Uterus (tissue), 4 donors: Measurements from ENCODE around the gene GYS1. TPM values are rescaled to one million over a fixed set of nuclear protein-coding genes. Genes with fewer than 3 reads are reported as not detected.

ENCODE experiments used
- DNase-seq, 2 donors: peaks; one replicate each; pipeline ENCODE4 v3.0.0-alpha.2; 2019 to 2020
- H3K27ac ChIP-seq, 2 donors: fragments of 200-600 bp; sonication (generic); 1 replicate in 1 of 2; 2 replicates in 1 of 2; pipeline ENCODE4 v1.5.1; 2016 to 2018
- H3K27me3 ChIP-seq, 2 donors: fragments of 200-600 bp; sonication (generic); one replicate each; pipeline ENCODE4 v1.5.1; 2018 to 2019; ENCODE audit warnings: control low read depth in 1 of 2
- H3K36me3 ChIP-seq, 2 donors: fragments of 200-600 bp; sonication (generic); one replicate each; pipeline ENCODE4 v1.5.1; 2019; ENCODE audit warnings: control low read depth in 1 of 2
- H3K4me1 ChIP-seq, 2 donors: fragments of 200-600 bp; sonication (generic); one replicate each; pipeline ENCODE4 v1.5.1; 2018 to 2019; ENCODE audit warnings: control low read depth in 1 of 2
- H3K4me3 ChIP-seq, 2 donors: fragments of 200-600 bp; sonication (generic); 1 replicate in 1 of 2; 2 replicates in 1 of 2; pipeline ENCODE4 v1.5.1; 2018 to 2019; ENCODE audit warnings: mild to moderate bottlenecking in 1 of 2
- H3K9me3 ChIP-seq, 2 donors: fragments of 200-600 bp; sonication (generic); one replicate each; pipeline ENCODE4 v1.5.1; 2019; ENCODE audit warnings: control low read depth in 1 of 2
- POLR2A ChIP-seq, 2 donors: fragments of 450-650 bp; IDR thresholded peaks; one replicate each; pipeline ENCODE4 v1.6.1; 2016; ENCODE audit warnings: antibody characterized with exemption in 2 of 2, mild to moderate bottlenecking in 1 of 2, moderate library complexity in 1 of 2
- intact Hi-C: fragments of 100-400 bp; cut with DNase I; formaldehyde crosslinking; loops from one replicate; pipeline ENCODE4 v1.15.1; 2023; ENCODE audit warnings: low total_unique reads
- total RNA-seq, 4 donors: library from RNA; depleted of rRNA in 3 of 4; stranded (reverse); fragments of >200 nt in 3 of 4; gene quantifications; one replicate each; pipeline versions ENCODE4 v1.1.0 to v1.2.4, GENCODE V29; 2014 to 2023
- TF ChIP-seq, protein P1 (sequence below), 4 experiments: fragments of 200-600 bp in 2 of 4; fragments of 450-650 bp in 2 of 4; sonication (generic) in 2 of 4; IDR thresholded peaks; one replicate each; pipeline ENCODE4 v1.5.1; 2016 to 2019; ENCODE audit warnings: antibody characterized with exemption in 4 of 4, mild to moderate bottlenecking in 2 of 4, moderate library complexity in 1 of 4
- donor health status: DM: yes; HTN: yes; CAD: no.

Gene GYS1
- total RNA-seq, 4 donors from 2014 or later, result 4.9 to 39.8 (median 16.6) TPM

DNA sequence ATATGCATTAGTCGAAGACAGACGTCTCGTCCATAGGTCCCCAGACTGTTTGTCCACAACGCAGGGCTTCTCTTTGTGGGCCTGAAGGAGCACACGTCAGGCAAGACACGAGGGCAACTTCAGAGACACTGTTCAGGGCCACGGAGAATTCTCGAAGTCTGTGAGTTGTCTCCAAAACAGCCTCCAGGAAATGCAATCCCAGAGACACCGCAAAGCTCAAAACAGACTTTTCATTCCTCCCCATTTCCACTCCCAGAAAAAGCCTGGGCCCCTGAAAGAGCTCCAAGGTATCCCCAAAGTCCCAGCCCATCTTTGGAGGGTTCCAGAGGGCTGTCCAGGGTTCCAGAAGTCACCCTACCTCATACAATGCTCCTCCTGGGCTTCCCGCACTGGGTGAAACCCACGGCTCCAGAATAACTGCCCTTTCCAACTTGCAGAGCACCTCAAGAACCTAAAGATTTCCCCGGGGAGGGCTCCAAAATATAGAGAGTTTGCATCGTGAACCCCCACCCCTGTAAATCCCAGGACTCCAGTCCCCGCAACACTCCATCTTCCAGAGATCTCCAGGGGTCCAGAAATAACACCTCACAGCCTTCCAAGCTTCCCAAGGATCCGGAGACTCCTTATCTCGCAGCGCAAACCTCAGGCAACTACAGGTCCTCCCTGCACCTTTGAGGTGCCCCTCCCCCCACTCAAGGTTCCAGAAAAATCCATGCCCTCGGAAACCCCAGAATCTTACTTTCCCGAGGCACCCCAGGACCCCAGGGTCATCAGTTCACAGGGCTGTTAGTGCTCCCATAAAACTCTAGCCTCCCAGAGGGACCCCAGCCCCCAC is 28.7 kb downstream of the GYS1 start:
- Histone ChIP-seq H3K4me1 (peaks cover 0 to 23% of the 10 kb centered on the region in 2 donors), H3K27ac (peak overlapping the region; percentile 97 to 99), H3K36me3 (no peaks in the 10 kb centered on the region), H3K9me3 (no peaks in the 10 kb centered on the region), H3K4me3 (peak overlapping the region; percentile 77 to 81), H3K27me3 (no peaks in the 10 kb centered on the region)
- no peak for TF ChIP-seq POLR2A (IDR thresholded peaks at IDR 0.05)
- TF ChIP-seq, protein P1, sequence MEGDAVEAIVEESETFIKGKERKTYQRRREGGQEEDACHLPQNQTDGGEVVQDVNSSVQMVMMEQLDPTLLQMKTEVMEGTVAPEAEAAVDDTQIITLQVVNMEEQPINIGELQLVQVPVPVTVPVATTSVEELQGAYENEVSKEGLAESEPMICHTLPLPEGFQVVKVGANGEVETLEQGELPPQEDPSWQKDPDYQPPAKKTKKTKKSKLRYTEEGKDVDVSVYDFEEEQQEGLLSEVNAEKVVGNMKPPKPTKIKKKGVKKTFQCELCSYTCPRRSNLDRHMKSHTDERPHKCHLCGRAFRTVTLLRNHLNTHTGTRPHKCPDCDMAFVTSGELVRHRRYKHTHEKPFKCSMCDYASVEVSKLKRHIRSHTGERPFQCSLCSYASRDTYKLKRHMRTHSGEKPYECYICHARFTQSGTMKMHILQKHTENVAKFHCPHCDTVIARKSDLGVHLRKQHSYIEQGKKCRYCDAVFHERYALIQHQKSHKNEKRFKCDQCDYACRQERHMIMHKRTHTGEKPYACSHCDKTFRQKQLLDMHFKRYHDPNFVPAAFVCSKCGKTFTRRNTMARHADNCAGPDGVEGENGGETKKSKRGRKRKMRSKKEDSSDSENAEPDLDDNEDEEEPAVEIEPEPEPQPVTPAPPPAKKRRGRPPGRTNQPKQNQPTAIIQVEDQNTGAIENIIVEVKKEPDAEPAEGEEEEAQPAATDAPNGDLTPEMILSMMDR (IDR thresholded peaks at IDR 0.05), result no peak
- intact Hi-C loops, result loop anchor here (10.0 kb wide), 1 partner anchor 70 kb away; the partner anchor contains the start of gene TULP2
- DNase-seq, result no peak

DNA sequence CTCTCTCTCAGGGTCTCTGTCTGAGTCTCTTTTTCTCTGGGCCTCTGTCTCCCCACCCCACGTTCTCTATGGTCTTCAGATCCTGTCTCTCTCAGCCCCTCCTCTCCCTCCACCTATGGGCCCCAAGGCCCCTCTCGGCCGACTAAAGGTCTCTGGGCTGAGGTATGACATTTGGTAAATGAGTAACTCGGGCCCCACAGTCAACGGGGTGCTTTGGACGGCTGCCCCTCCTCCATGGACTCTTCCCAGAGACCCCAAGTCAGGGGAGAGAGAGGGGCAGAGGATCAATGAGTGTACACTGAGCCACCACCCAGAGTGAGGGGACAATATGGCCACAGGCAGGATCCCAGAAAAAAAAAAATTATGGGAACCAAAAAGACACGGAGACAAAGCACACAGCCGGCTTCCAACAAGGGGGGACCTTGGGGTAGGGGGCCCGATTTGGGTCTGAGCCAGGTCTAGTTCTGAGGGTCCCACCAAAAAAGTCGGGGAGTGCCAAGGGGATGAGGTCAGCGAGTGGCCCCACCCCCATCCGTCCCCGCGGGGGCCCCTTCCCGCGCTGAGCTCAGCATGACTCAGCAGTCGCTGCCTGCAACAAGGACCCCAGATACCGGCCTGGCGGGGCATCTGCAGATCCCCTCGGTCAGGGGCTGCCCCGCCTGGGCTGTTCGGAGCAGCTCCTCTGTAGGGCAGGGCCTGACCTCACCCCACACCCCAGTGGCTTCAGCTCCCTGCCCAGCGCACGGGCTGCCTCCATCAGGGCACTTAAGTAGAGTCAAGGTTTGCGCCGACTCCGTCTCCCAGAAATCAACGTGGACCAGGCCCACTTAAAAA is 29.5 kb downstream of the GYS1 start:
- H3K4me1 ChIP-seq, result peaks cover 0 to 23% of the 10 kb centered on the region in 2 donors

DNA sequence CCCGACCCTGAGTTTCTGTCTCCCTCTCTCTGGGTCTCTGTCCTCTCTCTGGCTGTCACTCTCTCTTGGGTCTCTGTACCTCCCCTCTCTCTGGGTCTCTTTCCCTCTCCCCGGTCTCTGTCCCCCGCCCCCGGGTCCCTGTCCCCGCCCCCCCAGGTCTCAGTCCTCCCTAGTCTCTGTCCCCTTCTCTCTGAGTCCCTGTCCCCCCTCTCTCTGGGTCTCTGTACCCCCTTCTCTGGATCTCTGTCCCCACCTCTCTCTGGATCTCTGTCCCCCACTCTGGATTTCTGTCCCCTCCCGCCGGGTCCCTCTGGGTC is 30.3 kb downstream of the GYS1 start:
- TF ChIP-seq, protein P1 (IDR thresholded peaks at IDR 0.05), result no peak
- TF ChIP-seq POLR2A (IDR thresholded peaks at IDR 0.05), result no peak
- DNase-seq, result no peak
- Histone ChIP-seq H3K4me1 (peaks cover 0 to 23% of the 10 kb centered on the region in 2 donors), H3K27ac (peak overlapping the region; percentile 97 to 99), H3K27me3 (no peaks in the 10 kb centered on the region), H3K4me3 (no peak overlapping the region), H3K36me3 (no peaks in the 10 kb centered on the region), H3K9me3 (no peaks in the 10 kb centered on the region)
- intact Hi-C loops, result loop anchor here (10.0 kb wide), 1 partner anchor 68 kb away; the partner anchor contains the start of gene TULP2

More for the DNA sequence above, 29.5 kb downstream of the GYS1 start:
- DNase-seq, result peak; percentile 84 to 87
- intact Hi-C loops, result loop anchor here (10.0 kb wide), 1 partner anchor 69 kb away; the partner anchor contains the start of gene TULP2
- Histone ChIP-seq H3K27ac (peak overlapping the region; percentile 97 to 99), H3K36me3 (no peaks in the 10 kb centered on the region), H3K9me3 (no peaks in the 10 kb centered on the region), H3K4me3 (peak overlapping the region; percentile 12 to 77), H3K27me3 (no peaks in the 10 kb centered on the region)
- TF ChIP-seq POLR2A (IDR thresholded peaks at IDR 0.05), result peak; percentile 39 to 68
- TF ChIP-seq, protein P1 (IDR thresholded peaks at IDR 0.05), result no peak

DNA sequence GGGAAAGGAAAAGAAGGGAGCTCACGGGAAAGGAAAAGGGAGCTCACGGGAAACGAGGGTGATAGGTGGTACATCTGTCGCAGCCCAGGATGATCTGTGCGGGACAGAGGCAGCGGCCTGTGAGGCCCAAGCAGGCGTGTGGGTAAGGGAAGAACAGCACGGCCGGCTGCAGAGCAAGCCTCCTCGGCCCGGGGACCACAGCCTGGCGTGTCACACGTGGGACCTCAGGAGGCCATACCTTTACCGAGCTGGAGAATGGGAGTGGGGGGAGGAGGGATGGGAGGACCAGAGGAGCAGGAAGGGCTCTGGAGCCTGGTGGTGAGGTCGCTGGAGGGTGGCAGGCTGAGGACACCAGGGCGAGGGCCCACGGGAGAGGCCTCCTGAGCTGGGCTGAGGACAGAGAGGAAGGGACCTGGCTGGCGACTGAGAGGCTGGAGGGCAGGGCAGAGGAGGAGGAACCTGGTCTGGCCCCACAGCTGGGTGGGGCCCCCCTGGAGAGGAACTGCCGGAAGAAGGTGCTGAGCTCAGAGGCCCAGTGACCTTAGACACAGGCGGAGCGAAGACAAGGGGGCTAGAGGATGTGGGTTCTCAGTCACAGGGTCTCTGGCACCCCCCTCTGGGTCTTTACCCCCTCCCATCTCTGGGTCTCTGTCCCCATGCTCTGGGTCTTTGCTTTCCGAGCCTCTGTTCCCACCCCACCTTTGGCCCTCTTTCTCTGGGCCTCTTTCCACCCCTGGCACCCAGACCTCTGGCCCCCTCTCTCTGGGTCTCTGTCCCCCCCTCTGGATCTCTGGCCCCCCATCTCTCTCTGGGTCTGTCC is 30.9 kb downstream of the GYS1 start:
- no peaks in the 10 kb centered on the region for H3K36me3 ChIP-seq
- TF ChIP-seq POLR2A (IDR thresholded peaks at IDR 0.05), result no peak
- TF ChIP-seq, protein P1 (IDR thresholded peaks at IDR 0.05), result no peak
- H3K27ac ChIP-seq, result peak overlapping the region; percentile 97 to 99
- DNase-seq, result no peak
- no peaks in the 10 kb centered on the region for H3K9me3 ChIP-seq
- no peaks in the 10 kb centered on the region for H3K27me3 ChIP-seq
- intact Hi-C loops, result loop anchor here (10.0 kb wide), 1 partner anchor 67 kb away; the partner anchor contains the start of gene TULP2
- peaks cover 0 to 22% of the 10 kb centered on the region in 2 donors for H3K4me1 ChIP-seq
- H3K4me3 ChIP-seq, result no peak overlapping the region
